Esophagus muscularis mucosa (tissue), 4 donors: ENCODE measurements around the gene EPHB2.

Source experiments
- CTCF ChIP-seq, 3 experiments: fragments of 200-600 bp in 2 of 3; fragments of 450-650 bp in 1 of 3; sonication (generic) in 2 of 3; IDR thresholded peaks; one replicate each; pipeline ENCODE4 v1.5.1; 2017 to 2019; ENCODE audit warnings: antibody characterized with exemption in 3 of 3, mild to moderate bottlenecking in 2 of 3, moderate library complexity in 1 of 3
- EP300 ChIP-seq: sonication (generic); formaldehyde crosslinking; IDR thresholded peaks from one replicate; pipeline ENCODE4 v1.6.1; 2017; ENCODE audit warnings: antibody characterized with exemption
- POLR2A ChIP-seq: fragments of 450-650 bp; IDR thresholded peaks from one replicate; pipeline ENCODE4 v1.6.1; 2017; ENCODE audit warnings: antibody characterized with exemption, moderate library complexity, mild to moderate bottlenecking, low read depth
- POLR2AphosphoS5 ChIP-seq, 2 donors: sonication (generic); formaldehyde crosslinking; IDR thresholded peaks; one replicate each; pipeline ENCODE4 v1.6.1; 2017; ENCODE audit warnings: antibody characterized with exemption in 2 of 2

- no peak for TF ChIP-seq CTCF (IDR thresholded peaks at IDR 0.05)
- TF ChIP-seq EP300: no peak
- TF ChIP-seq POLR2AphosphoS5 (IDR thresholded peaks at IDR 0.05): no peak
- no peak for TF ChIP-seq POLR2A
Observed at GRCh38 chr1:22872981-22873664, 162.5 kb downstream of the EPHB2 start.
